HepG2 (cell line): ENCODE results near the gene ACADS.

ENCODE experiments used
- EZH2 ChIP-seq: conservative IDR thresholded peaks from 2 replicates; pipeline ENCODE4 v1.6.1; 2012; ENCODE audit warnings: mild to moderate bottlenecking, low read depth, low read length, moderate library complexity
- NFE2L1 ChIP-seq: sonication (generic); formaldehyde crosslinking; IDR thresholded peaks from 2 replicates; pipeline ENCODE4 v1.4.0; 2020; ENCODE audit warnings: missing genetic modification reagents, mild to moderate bottlenecking, borderline replicate concordance
- NFYB ChIP-seq: sonication (generic); formaldehyde crosslinking; IDR thresholded peaks from 2 replicates; pipeline ENCODE4 v1.4.0; 2020; ENCODE audit warnings: missing genetic modification reagents
- NR2F1 ChIP-seq, 2 experiments: fragments of 450-650 bp in 1 of 2; formaldehyde crosslinking in 1 of 2; IDR thresholded peaks; 2 replicates each; pipeline versions ENCODE4 v1.5.0 to v1.6.1; 2016 to 2020; ENCODE audit warnings: mild to moderate bottlenecking in 1 of 2, missing compliant biosample characterization in 1 of 2, missing genetic modification reagents in 1 of 2, moderate library complexity in 1 of 2
- PHF20 ChIP-seq: sonication (generic); formaldehyde crosslinking; IDR thresholded peaks from 2 replicates; pipeline ENCODE4 v1.5.0; 2020; ENCODE audit warnings: mild to moderate bottlenecking, missing genetic modification reagents
- TCF12 ChIP-seq, 2 experiments: fragments of 450-650 bp in 1 of 2; sonication (generic) in 1 of 2; formaldehyde crosslinking in 1 of 2; IDR thresholded peaks; 2 replicates each; pipeline versions ENCODE4 v1.6.1 to v1.8.0; 2017 to 2022; ENCODE audit warnings: antibody characterized with exemption in 1 of 2, mild to moderate bottlenecking in 1 of 2, missing genetic modification reagents in 1 of 2, moderate library complexity in 1 of 2
- TP53 ChIP-seq: sonication (generic); formaldehyde crosslinking; conservative IDR thresholded peaks from 2 replicates; pipeline ENCODE4 v1.4.0; 2020; ENCODE audit warnings: missing genetic modification reagents
- ZNF562 ChIP-seq: sonication (generic); formaldehyde crosslinking; IDR thresholded peaks from 2 replicates; pipeline ENCODE4 v1.8.0; 2022; ENCODE audit warnings: missing genetic modification reagents, borderline replicate concordance
- TF ChIP-seq, protein P1 (sequence below): sonication (generic); formaldehyde crosslinking; IDR thresholded peaks from 2 replicates; pipeline ENCODE4 v1.5.0; 2020; ENCODE audit warnings: missing genetic modification reagents
- TF ChIP-seq, protein P2 (sequence below), 2 experiments: IDR thresholded peaks; 2 replicates each; pipeline ENCODE4 v1.6.1; 2011 to 2012; ENCODE audit warnings: low read length in 2 of 2, borderline replicate concordance in 1 of 2, low read depth in 1 of 2, mild to moderate bottlenecking in 1 of 2, moderate library complexity in 1 of 2
- TF ChIP-seq, protein P3 (sequence below): sonication (generic); formaldehyde crosslinking; IDR thresholded peaks from 2 replicates; pipeline ENCODE4 v1.5.0; 2020; ENCODE audit warnings: mild to moderate bottlenecking, missing genetic modification reagents, moderate library complexity

DNA sequence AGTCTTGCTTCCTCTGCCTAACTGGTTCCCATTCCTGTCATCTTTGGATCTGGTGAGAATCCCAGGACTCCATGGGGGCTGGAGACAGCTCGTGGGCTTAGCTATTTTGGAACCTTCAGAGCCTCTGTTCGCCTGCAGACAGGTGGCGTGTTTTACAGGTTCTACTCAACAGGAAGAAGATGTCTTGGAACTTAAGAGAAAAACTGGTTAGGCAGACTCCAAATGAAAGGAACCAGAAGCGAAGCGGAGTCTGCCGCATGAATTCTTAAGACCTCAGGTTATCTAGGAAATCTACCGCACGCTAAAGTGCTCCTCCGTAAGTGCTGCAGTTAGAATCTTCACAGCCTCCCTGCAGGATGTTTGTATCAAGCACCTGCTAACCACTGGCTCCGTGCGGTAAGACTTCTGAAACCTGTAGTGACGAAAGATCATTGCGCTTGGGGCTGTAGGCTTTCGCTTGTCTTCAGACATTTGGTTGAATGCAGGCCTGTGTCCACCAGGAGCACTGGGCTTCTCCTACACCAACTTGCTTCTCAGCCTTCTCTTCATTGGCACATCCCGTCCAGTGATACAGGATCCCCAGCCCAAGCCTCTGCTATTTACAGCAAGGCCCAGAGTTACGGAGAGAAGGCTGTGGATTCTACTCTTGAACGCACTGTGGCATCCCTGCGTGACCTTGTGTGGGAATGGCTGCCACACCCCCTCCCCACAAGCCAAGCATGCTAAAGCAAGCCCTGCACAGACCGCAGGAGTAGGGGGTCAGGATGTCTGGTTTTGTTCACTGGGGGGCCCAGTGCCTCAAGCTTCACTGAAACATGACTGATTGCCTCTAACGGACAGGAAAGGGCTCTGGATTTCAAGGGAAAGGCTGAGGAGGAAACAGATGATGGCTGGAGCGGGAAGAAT lies 35.0 kb downstream of the ACADS start:
- TF ChIP-seq EZH2 (no peak), NFE2L1 (no peak), TP53 (no peak), PHF20 (no peak), NFYB (CRISPR knock-in tag) (no peak), NR2F1 (CRISPR knock-in tag; IDR thresholded peaks at IDR 0.05) (no peak), TCF12 (IDR thresholded peaks at IDR 0.05) (no peak), TCF12 (CRISPR knock-in tag; IDR thresholded peaks at IDR 0.05) (no peak), ZNF562 (CRISPR knock-in tag) (no peak)
- TF ChIP-seq, protein P1, sequence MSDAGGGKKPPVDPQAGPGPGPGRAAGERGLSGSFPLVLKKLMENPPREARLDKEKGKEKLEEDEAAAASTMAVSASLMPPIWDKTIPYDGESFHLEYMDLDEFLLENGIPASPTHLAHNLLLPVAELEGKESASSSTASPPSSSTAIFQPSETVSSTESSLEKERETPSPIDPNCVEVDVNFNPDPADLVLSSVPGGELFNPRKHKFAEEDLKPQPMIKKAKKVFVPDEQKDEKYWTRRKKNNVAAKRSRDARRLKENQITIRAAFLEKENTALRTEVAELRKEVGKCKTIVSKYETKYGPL (CRISPR knock-in tag), result no peak
- TF ChIP-seq, protein P2, sequence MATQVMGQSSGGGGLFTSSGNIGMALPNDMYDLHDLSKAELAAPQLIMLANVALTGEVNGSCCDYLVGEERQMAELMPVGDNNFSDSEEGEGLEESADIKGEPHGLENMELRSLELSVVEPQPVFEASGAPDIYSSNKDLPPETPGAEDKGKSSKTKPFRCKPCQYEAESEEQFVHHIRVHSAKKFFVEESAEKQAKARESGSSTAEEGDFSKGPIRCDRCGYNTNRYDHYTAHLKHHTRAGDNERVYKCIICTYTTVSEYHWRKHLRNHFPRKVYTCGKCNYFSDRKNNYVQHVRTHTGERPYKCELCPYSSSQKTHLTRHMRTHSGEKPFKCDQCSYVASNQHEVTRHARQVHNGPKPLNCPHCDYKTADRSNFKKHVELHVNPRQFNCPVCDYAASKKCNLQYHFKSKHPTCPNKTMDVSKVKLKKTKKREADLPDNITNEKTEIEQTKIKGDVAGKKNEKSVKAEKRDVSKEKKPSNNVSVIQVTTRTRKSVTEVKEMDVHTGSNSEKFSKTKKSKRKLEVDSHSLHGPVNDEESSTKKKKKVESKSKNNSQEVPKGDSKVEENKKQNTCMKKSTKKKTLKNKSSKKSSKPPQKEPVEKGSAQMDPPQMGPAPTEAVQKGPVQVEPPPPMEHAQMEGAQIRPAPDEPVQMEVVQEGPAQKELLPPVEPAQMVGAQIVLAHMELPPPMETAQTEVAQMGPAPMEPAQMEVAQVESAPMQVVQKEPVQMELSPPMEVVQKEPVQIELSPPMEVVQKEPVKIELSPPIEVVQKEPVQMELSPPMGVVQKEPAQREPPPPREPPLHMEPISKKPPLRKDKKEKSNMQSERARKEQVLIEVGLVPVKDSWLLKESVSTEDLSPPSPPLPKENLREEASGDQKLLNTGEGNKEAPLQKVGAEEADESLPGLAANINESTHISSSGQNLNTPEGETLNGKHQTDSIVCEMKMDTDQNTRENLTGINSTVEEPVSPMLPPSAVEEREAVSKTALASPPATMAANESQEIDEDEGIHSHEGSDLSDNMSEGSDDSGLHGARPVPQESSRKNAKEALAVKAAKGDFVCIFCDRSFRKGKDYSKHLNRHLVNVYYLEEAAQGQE (IDR thresholded peaks at IDR 0.05; ENCODE audit: borderline replicate concordance in 1 of 2, low read depth in 1 of 2, low read length in 2 of 2), result no peak
- TF ChIP-seq, protein P3, sequence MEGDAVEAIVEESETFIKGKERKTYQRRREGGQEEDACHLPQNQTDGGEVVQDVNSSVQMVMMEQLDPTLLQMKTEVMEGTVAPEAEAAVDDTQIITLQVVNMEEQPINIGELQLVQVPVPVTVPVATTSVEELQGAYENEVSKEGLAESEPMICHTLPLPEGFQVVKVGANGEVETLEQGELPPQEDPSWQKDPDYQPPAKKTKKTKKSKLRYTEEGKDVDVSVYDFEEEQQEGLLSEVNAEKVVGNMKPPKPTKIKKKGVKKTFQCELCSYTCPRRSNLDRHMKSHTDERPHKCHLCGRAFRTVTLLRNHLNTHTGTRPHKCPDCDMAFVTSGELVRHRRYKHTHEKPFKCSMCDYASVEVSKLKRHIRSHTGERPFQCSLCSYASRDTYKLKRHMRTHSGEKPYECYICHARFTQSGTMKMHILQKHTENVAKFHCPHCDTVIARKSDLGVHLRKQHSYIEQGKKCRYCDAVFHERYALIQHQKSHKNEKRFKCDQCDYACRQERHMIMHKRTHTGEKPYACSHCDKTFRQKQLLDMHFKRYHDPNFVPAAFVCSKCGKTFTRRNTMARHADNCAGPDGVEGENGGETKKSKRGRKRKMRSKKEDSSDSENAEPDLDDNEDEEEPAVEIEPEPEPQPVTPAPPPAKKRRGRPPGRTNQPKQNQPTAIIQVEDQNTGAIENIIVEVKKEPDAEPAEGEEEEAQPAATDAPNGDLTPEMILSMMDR, result no peak
